ENCODE measurements around the gene CRYBG1.
"Not testable (repeated sequence)": the region's sequence is repeated elsewhere in the genome, so short reads cannot be mapped to it uniquely, and the experiment has no call there.

The CRYBG1 gene

DNA sequence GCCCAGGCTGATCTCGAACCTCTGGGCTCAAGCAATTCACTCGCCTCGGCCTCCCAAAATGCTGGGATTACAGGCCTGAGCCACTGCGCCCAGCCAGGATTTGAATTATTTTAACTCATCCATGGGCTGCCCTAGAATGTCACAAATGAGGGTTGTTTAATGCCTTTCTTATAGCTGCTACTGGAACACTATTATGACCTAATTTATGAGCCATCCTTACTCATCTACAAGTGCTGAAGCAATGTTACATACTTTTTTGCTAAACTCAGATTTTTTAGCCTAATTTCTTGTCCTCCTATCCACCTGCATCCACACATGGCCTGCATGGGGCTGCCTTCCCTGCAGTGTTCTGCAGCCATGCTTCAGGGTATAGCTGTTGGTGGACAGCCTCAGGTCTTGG lies 208.9 kb downstream of the CRYBG1 start:
- Histone ChIP-seq H3K27me3 (ENCODE audit: control insufficient read depth, insufficient read depth, low read length, poor library complexity, severe bottlenecking) (no peaks in the 10 kb centered on the region), H3K9me3 (ENCODE audit: control insufficient read depth, low read length) (no peaks in the 10 kb centered on the region), H3K4me1 (ENCODE audit: control insufficient read depth, insufficient read depth, low read length) (no peaks in the 10 kb centered on the region), H3K4me3 (ENCODE audit: insufficient read depth, low read depth, low read length) (no peak overlapping the region), H3K36me3 (ENCODE audit: control insufficient read depth, insufficient read depth, low read length) (no peaks in the 10 kb centered on the region), H3K27ac (ENCODE audit: insufficient read depth, low read depth, low read length, poor library complexity, severe bottlenecking) (no peak overlapping the region)
- 89 to 93% methylated on average over 4 of the region's 4 CpGs for WGBS, 2 experiments

DNA sequence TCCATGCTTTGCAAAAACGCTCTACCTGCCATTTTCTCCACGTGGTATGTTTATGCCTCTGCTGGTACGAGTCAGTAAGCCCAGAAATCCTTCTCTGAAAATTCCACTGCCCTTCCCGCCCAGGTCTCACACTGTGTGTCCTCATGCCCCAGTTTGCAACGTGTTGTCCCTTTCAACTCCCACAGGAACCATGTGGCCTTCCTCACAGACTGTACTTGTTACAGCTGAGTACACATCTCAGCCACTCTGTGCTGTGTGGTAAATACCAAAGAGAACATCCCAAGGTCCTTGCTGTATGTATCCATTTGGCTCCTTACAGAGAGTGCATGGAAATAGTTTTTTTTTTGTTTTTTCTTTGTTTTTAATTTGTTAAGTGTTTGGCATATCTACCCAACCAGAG lies 211.9 kb downstream of the CRYBG1 start:
- 88 to 91% methylated on average over 5 of the region's 5 CpGs for WGBS, 2 experiments
- Histone ChIP-seq H3K36me3 (ENCODE audit: control insufficient read depth, insufficient read depth, low read length) (no peaks in the 10 kb centered on the region), H3K4me1 (ENCODE audit: control insufficient read depth, insufficient read depth, low read length) (no peaks in the 10 kb centered on the region), H3K27me3 (ENCODE audit: control insufficient read depth, insufficient read depth, low read length, poor library complexity, severe bottlenecking) (no peaks in the 10 kb centered on the region), H3K4me3 (ENCODE audit: insufficient read depth, low read depth, low read length) (no peak overlapping the region), H3K9me3 (ENCODE audit: control insufficient read depth, low read length) (no peaks in the 10 kb centered on the region), H3K27ac (ENCODE audit: insufficient read depth, low read depth, low read length, poor library complexity, severe bottlenecking) (no peak overlapping the region)

GRCh38 chr6:106572875-106573585 lies 212.5 kb downstream of the CRYBG1 start:
- 93 to 96% methylated on average over 6 of the region's 6 CpGs for WGBS, 2 experiments
- no peaks in the 10 kb centered on the region for H3K4me1 ChIP-seq (ENCODE audit: control insufficient read depth, insufficient read depth, low read length)
- no peak overlapping the region for H3K27ac ChIP-seq (ENCODE audit: insufficient read depth, low read depth, low read length, poor library complexity, severe bottlenecking)
- H3K9me3 ChIP-seq (ENCODE audit: control insufficient read depth, low read length), result no peaks in the 10 kb centered on the region
- H3K27me3 ChIP-seq (ENCODE audit: control insufficient read depth, insufficient read depth, low read length, poor library complexity, severe bottlenecking), result no peaks in the 10 kb centered on the region
- H3K36me3 ChIP-seq (ENCODE audit: control insufficient read depth, insufficient read depth, low read length), result no peaks in the 10 kb centered on the region
- H3K4me3 ChIP-seq (ENCODE audit: insufficient read depth, low read depth, low read length), result no peak overlapping the region

DNA sequence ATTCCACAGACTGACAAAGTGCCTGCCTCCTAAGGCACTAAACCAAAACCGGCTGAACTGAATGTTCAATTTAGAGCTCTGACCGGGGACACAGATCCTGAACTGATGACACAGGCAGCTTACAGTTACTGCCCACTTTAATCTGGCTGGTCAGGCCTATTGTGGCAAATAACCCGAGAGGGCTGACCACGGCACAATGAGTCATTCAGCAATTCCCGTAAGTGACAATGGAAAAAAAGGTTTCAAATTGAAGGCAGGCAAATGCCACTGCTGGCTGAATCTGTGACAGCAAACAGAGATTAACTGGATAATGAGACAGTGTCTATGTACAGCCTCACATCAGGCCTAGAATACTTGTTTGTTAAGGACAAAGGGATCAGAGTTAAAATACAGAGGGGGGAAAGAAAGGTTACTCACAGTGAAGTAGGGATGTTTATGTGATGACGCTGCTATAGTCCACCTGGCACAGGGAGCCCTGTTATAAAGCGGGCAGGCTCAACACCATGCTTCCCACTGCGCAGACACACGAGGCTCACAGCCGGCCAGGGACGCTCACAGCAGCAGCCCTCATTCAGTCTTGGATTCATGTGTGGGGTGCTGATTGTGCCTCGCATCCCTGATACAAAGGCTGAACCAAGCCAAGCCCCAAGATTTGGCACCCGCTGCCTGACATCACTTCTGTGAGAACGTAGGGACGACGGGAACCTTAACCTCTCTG lies 214.4 kb downstream of the CRYBG1 start:
- Histone ChIP-seq H3K4me3 (ENCODE audit: insufficient read depth, low read depth, low read length) (no peak overlapping the region), H3K27ac (ENCODE audit: insufficient read depth, low read depth, low read length, poor library complexity, severe bottlenecking) (peak overlapping the region; percentile 11), H3K36me3 (ENCODE audit: control insufficient read depth, insufficient read depth, low read length) (no peaks in the 10 kb centered on the region), H3K4me1 (ENCODE audit: control insufficient read depth, insufficient read depth, low read length) (no peaks in the 10 kb centered on the region), H3K9me3 (ENCODE audit: control insufficient read depth, low read length) (no peaks in the 10 kb centered on the region), H3K27me3 (ENCODE audit: control insufficient read depth, insufficient read depth, low read length, poor library complexity, severe bottlenecking) (no peaks in the 10 kb centered on the region)
- WGBS, 2 experiments, result 86 to 87% methylated on average over 16 of the region's 16 CpGs

- WGBS, 2 experiments, result 94 to 95% methylated on average over 2 of the region's 2 CpGs
- Histone ChIP-seq H3K4me3 (ENCODE audit: insufficient read depth, low read depth, low read length) (no peak overlapping the region), H3K9me3 (ENCODE audit: control insufficient read depth, low read length) (no peaks in the 10 kb centered on the region), H3K27me3 (ENCODE audit: control insufficient read depth, insufficient read depth, low read length, poor library complexity, severe bottlenecking) (no peaks in the 10 kb centered on the region), H3K4me1 (ENCODE audit: control insufficient read depth, insufficient read depth, low read length) (no peaks in the 10 kb centered on the region), H3K36me3 (ENCODE audit: control insufficient read depth, insufficient read depth, low read length) (no peaks in the 10 kb centered on the region), H3K27ac (ENCODE audit: insufficient read depth, low read depth, low read length, poor library complexity, severe bottlenecking) (no peak overlapping the region)
These were observed 218.8 kb downstream of the CRYBG1 start for GRCh38 chr6:106579281-106579680.

DNA sequence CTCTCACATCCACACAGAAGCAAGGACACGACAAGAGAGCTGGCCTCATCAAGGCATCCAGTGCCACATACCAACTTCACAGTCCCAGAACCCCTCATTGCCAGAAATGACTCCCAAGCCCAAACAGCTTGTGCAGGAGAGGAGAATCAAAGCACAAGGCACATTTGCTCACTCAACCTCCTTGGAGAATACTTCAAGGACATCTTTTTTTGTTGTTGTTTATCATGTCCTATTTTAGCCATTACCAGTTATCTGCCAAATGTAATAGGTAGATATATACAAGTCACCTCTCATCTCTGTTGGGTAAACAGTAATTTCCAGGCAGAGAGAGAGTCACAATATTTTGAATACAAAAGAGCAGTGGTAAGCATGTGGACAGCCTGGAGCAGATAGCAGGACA lies 221.0 kb downstream of the CRYBG1 start:
- Histone ChIP-seq H3K4me3 (ENCODE audit: insufficient read depth, low read depth, low read length) (no peak overlapping the region), H3K27ac (ENCODE audit: insufficient read depth, low read depth, low read length, poor library complexity, severe bottlenecking) (no peak overlapping the region), H3K27me3 (ENCODE audit: control insufficient read depth, insufficient read depth, low read length, poor library complexity, severe bottlenecking) (no peaks in the 10 kb centered on the region), H3K36me3 (ENCODE audit: control insufficient read depth, insufficient read depth, low read length) (no peaks in the 10 kb centered on the region), H3K4me1 (ENCODE audit: control insufficient read depth, insufficient read depth, low read length) (no peaks in the 10 kb centered on the region), H3K9me3 (ENCODE audit: control insufficient read depth, low read length) (no peaks in the 10 kb centered on the region)
- 97 to 100% methylated on average over 1 of the region's 1 CpG for WGBS, 2 experiments

DNA sequence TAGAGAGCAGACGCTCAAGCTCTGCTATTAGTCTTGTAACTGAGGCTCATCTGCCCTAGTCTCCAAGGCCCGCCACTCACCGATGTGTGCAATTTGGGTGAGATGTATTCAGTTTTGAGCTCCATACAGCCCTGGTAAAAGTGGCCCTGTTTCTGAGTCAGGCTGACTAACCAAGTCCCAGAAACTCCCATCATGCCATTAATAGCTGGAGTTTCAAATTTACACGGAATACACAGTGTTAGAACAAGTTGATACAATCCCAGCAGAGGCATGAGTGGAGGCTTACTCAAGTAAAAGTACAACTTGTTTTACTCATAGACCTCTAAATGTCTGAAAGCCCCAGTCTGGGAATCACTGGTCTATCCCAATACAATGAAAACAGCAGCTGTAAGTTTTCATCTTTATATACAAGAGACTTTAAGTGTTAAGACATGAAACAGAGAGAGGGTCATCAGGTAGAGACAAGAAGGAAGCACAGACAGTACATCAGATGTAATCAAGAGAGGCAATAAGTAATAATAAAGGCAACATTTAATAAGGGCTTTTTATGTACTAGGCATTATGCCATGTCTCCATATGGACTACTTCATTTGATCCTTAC lies 226.4 kb downstream of the CRYBG1 start:
- no peak overlapping the region for H3K4me3 ChIP-seq (ENCODE audit: insufficient read depth, low read depth, low read length)
- H3K27ac ChIP-seq (ENCODE audit: insufficient read depth, low read depth, low read length, poor library complexity, severe bottlenecking), result no peak overlapping the region
- H3K36me3 ChIP-seq (ENCODE audit: control insufficient read depth, insufficient read depth, low read length), result no peaks in the 10 kb centered on the region
- no peaks in the 10 kb centered on the region for H3K9me3 ChIP-seq (ENCODE audit: control insufficient read depth, low read length)
- H3K4me1 ChIP-seq (ENCODE audit: control insufficient read depth, insufficient read depth, low read length), result no peaks in the 10 kb centered on the region
- no peaks in the 10 kb centered on the region for H3K27me3 ChIP-seq (ENCODE audit: control insufficient read depth, insufficient read depth, low read length, poor library complexity, severe bottlenecking)
- 93 to 96% methylated on average over 4 of the region's 4 CpGs for WGBS, 2 experiments

- 70 to 75% methylated on average over 4 of the region's 5 CpGs for WGBS, 2 experiments
- H3K36me3 ChIP-seq (ENCODE audit: control insufficient read depth, insufficient read depth, low read length); H3K27me3 ChIP-seq (ENCODE audit: control insufficient read depth, insufficient read depth, low read length, poor library complexity, severe bottlenecking); H3K4me1 ChIP-seq (ENCODE audit: control insufficient read depth, insufficient read depth, low read length); H3K4me3 ChIP-seq (ENCODE audit: insufficient read depth, low read depth, low read length); H3K9me3 ChIP-seq (ENCODE audit: control insufficient read depth, low read length); H3K27ac ChIP-seq (ENCODE audit: insufficient read depth, low read depth, low read length, poor library complexity, severe bottlenecking): not testable (repeated sequence)
These were observed 228.4 kb downstream of the CRYBG1 start for GRCh38 chr6:106588937-106589336.

DNA sequence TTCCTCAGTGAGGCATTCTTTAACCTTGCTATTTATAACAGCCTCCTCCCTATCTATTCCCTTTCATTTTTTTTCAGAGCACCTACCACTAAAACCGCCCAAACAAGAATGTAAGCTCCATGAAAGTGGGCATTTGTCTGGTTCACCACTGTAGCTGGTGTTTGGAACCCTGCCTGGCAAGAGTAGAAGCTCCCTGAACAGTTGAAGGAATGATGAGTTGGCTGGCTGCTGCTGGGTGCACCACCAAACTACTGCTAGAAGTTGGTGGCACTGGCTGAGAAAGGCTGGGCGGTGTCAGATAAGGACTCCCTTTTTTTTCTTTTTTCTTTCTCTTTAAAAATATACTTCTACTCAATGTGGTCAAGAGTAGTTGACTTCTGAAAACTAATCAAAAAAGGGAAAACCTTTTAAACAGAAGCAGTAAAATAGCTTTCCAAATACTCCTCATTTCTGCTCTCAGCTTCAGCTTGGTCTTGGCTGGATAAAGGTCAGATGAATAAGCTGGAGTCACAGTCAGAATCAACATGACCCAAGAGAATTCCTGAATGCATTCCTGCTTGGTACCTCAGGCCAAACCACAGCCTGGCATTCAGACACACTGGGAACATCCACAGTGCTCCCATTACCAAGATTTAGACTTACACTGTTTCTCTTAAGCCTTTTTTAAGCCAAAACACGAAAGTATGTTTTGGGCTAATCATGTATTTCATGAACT lies 230.8 kb downstream of the CRYBG1 start:
- 97 to 100% methylated on average over 3 of the region's 3 CpGs for WGBS, 2 experiments
- Histone ChIP-seq H3K36me3 (ENCODE audit: control insufficient read depth, insufficient read depth, low read length) (no peaks in the 10 kb centered on the region), H3K27ac (ENCODE audit: insufficient read depth, low read depth, low read length, poor library complexity, severe bottlenecking) (no peak overlapping the region), H3K4me3 (ENCODE audit: insufficient read depth, low read depth, low read length) (no peak overlapping the region), H3K9me3 (ENCODE audit: control insufficient read depth, low read length) (no peaks in the 10 kb centered on the region), H3K4me1 (ENCODE audit: control insufficient read depth, insufficient read depth, low read length) (no peaks in the 10 kb centered on the region), H3K27me3 (ENCODE audit: control insufficient read depth, insufficient read depth, low read length, poor library complexity, severe bottlenecking) (no peaks in the 10 kb centered on the region)

- H3K4me1 ChIP-seq (ENCODE audit: control insufficient read depth, insufficient read depth, low read length), result no peaks in the 10 kb centered on the region
- no peaks in the 10 kb centered on the region for H3K27me3 ChIP-seq (ENCODE audit: control insufficient read depth, insufficient read depth, low read length, poor library complexity, severe bottlenecking)
- no peaks in the 10 kb centered on the region for H3K9me3 ChIP-seq (ENCODE audit: control insufficient read depth, low read length)
- H3K36me3 ChIP-seq (ENCODE audit: control insufficient read depth, insufficient read depth, low read length), result no peaks in the 10 kb centered on the region
- no peak overlapping the region for H3K27ac ChIP-seq (ENCODE audit: insufficient read depth, low read depth, low read length, poor library complexity, severe bottlenecking)
- H3K4me3 ChIP-seq (ENCODE audit: insufficient read depth, low read depth, low read length), result no peak overlapping the region
- WGBS, 2 experiments, result 92 to 100% methylated on average over 1 of the region's 2 CpGs
These were observed 238.9 kb downstream of the CRYBG1 start for GRCh38 chr6:106599440-106599839.
